Stomach smooth muscle (tissue), 2 donors: ENCODE measurements around the gene CSNK2B.
A peak's percentile ranks its signal among the peaks of the same experiment; 100 is the strongest.

Source experiments
- H3K27ac ChIP-seq: one replicate; pipeline ENCODE4 v1.7.0; 2013; ENCODE audit warnings: mild to moderate bottlenecking, low read length, inconsistent platforms
- H3K27me3 ChIP-seq, 2 donors: one replicate each; pipeline ENCODE4 v1.7.0; 2013; ENCODE audit warnings: low read length in 2 of 2; ENCODE audit not compliant: insufficient read depth in 2 of 2, control insufficient read depth in 1 of 2
- H3K36me3 ChIP-seq, 2 donors: one replicate each; pipeline ENCODE4 v1.7.0; 2013; ENCODE audit warnings: low read length in 2 of 2; ENCODE audit not compliant: control insufficient read depth in 2 of 2, insufficient read depth in 2 of 2
- H3K4me1 ChIP-seq: one replicate; pipeline ENCODE4 v1.7.0; 2013; ENCODE audit warnings: low read length; ENCODE audit not compliant: control insufficient read depth, insufficient read depth
- H3K4me3 ChIP-seq, 2 donors: one replicate each; pipeline ENCODE4 v1.7.0; 2013; ENCODE audit warnings: low read length in 2 of 2
- H3K9ac ChIP-seq, 2 donors: one replicate each; pipeline ENCODE4 v1.7.0; 2013; ENCODE audit warnings: low read length in 2 of 2, mild to moderate bottlenecking in 1 of 2
- H3K9me3 ChIP-seq, 2 donors: one replicate each; pipeline ENCODE4 v1.7.0; 2013; ENCODE audit warnings: low read length in 2 of 2; ENCODE audit not compliant: control insufficient read depth in 2 of 2
- donor health status: healthy.
- donor health status: Pancreatic carcinoma.

CSNK2B gene

DNA sequence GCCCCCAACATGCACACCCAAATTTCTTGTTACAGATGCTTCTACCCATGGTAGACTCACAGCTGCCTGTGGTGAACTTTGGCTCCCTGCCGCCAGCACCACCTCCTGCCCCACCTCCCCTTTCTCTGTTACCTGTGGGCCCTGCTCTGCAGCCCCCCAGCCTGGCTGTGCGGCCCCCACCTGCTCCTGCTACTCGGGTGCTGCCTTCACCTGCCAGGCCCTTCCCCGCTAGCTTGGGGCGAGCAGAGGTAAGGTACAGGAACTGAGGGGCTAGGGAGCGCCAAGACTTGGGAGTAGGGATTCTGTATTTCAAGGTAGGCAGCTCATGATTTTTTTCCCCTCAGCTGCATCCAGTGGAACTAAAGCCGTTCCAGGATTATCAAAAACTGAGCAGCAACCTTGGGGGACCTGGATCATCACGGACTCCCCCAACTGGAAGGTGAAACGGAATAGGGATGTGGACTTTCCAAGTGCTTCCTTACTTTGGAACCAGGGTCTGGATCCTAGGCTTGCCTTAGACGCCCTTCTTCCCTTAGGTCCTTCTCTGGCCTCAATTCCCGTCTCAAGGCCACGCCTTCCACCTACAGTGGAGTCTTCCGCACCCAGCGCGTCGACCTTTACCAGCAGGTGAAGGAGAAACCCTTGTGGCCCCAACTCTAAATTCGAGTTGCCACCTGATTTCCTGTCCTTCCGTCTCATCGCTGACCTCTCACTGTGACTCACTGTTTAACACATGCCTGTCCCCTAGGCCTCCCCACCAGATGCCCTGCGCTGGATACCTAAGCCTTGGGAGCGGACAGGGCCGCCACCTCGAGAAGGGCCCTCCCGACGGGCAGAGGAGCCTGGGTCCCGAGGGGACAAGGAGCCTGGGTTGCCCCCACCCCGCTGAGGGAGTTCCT lies 28.9 kb upstream of the CSNK2B start:
- H3K27ac ChIP-seq, result no peak overlapping the region
- H3K27me3 ChIP-seq, result no peaks in the 10 kb centered on the region
- no peak overlapping the region for H3K9ac ChIP-seq
- no peaks in the 10 kb centered on the region for H3K9me3 ChIP-seq
- no peak overlapping the region for H3K4me3 ChIP-seq
- peaks cover 64 to 75% of the 10 kb centered on the region in 2 donors for H3K36me3 ChIP-seq
- H3K4me1 ChIP-seq, result no peaks in the 10 kb centered on the region

DNA sequence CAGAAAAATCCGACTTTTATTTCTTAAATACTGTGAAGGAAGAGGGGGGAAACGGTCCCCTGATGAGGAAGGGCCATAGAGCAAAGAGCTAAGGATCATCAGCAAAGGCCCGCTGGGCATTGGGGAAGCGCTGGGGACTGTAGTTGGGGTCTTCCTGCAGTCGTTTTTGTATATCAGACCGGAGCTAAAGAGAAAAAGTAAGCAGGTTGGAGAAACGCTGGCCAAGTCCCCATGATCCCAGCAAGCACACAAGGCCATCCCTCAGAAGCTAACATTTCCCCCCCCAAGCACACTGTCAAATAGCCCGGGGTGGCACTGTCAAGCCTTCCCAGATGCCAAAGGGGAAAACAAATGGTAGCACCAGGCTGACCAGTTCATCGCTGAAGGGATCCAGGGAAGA lies 26.8 kb upstream of the CSNK2B start:
- H3K36me3 ChIP-seq, result peaks cover 74 to 78% of the 10 kb centered on the region in 2 donors
- no peak overlapping the region for H3K9ac ChIP-seq
- no peaks in the 10 kb centered on the region for H3K4me1 ChIP-seq
- H3K4me3 ChIP-seq, result no peak overlapping the region
- no peaks in the 10 kb centered on the region for H3K27me3 ChIP-seq
- no peak overlapping the region for H3K27ac ChIP-seq
- H3K9me3 ChIP-seq, result no peaks in the 10 kb centered on the region

DNA sequence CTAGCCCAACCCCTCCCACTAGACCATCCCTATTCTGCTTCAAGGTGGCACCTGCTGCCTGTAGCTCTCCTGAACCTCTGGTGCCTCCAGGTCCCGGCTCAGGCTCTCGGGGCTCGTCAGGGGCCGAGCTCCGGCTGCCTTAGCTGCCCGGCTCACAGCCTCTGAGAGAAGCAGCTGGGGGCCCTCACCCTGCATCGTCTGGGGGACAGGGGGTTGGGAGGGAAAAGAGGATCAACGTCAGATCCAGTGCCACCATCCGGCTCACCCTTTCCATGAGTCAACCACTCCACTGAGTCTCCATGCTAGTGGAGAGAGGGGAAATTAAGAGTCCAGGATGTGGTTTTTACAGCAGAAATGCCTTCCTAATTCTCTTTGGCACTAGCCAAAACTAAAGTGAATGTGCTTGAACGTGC lies 26.4 kb upstream of the CSNK2B start:
- Histone ChIP-seq H3K27ac (no peak overlapping the region), H3K4me3 (no peak overlapping the region), H3K27me3 (no peaks in the 10 kb centered on the region), H3K36me3 (peaks cover 74 to 78% of the 10 kb centered on the region in 2 donors), H3K9ac (no peak overlapping the region), H3K4me1 (no peaks in the 10 kb centered on the region), H3K9me3 (no peaks in the 10 kb centered on the region)

DNA sequence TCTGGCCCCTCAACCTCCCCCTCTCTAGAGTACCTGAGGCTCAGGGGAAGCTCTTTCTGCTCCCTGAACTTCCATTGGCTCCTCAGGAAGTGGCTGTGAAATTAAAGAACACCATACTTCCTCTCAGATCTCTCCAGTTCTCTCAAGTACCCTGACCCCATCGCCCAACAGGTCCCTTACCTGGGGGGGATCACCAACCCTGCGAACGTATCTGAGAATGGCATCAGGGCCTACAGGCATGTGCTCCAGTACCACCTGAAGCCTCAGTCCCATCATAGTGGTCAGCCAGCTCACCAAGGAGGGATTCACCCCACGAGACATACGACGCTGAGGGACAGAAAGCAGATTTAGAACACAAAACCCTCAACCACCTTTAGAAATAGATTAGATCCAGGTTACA lies 25.3 kb upstream of the CSNK2B start:
- H3K9ac ChIP-seq, result no peak overlapping the region
- H3K4me3 ChIP-seq, result no peak overlapping the region
- peaks cover 74 to 78% of the 10 kb centered on the region in 2 donors for H3K36me3 ChIP-seq
- H3K27ac ChIP-seq, result no peak overlapping the region
- H3K9me3 ChIP-seq, result no peaks in the 10 kb centered on the region
- no peaks in the 10 kb centered on the region for H3K27me3 ChIP-seq
- H3K4me1 ChIP-seq, result no peaks in the 10 kb centered on the region

- H3K27me3 ChIP-seq, result no peaks in the 10 kb centered on the region
- H3K4me3 ChIP-seq, result no peak overlapping the region
- peaks cover 74 to 78% of the 10 kb centered on the region in 2 donors for H3K36me3 ChIP-seq
- no peak overlapping the region for H3K9ac ChIP-seq
- H3K4me1 ChIP-seq, result no peaks in the 10 kb centered on the region
- no peaks in the 10 kb centered on the region for H3K9me3 ChIP-seq
- no peak overlapping the region for H3K27ac ChIP-seq
Measured at GRCh38 chr6:31641370-31641769, 24.5 kb upstream of the CSNK2B start.

DNA sequence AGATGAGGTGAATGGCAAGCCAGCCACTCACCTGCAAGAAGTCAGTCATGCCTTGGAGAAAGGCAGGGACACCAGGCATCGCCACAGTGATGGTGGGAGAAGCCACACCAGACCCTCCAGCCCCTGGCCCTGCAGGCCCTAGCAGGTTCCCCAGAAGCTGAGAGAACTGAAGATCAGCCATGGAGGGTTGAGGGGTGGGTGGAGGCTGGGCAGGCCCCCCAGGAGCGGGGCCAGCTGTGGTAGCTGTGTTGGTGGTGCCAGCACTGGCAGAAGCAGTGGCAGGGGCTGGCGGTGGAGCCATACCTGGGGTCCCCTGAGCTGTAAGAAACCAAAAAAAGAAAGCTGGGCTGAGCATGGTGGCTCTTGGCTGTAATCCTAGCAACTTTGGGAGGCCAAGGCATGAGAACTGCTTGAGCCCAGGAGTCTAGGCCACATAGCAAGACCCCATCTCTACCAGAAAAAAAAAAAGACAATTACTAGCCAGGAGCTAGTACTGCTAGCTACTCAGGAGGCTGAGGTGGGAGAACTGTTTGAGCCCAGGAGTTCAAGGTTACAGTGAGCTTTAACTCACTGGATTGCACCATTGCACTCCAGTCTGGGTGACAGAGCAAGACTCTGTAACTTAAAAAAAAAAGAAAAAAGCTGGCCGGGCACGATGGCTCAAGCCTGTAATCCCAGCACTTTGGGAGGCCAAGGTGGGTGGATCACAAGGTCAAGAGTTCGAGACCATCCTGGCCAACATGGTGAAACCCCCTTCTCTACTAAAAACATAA lies 22.9 kb upstream of the CSNK2B start:
- no peak overlapping the region for H3K9ac ChIP-seq

DNA sequence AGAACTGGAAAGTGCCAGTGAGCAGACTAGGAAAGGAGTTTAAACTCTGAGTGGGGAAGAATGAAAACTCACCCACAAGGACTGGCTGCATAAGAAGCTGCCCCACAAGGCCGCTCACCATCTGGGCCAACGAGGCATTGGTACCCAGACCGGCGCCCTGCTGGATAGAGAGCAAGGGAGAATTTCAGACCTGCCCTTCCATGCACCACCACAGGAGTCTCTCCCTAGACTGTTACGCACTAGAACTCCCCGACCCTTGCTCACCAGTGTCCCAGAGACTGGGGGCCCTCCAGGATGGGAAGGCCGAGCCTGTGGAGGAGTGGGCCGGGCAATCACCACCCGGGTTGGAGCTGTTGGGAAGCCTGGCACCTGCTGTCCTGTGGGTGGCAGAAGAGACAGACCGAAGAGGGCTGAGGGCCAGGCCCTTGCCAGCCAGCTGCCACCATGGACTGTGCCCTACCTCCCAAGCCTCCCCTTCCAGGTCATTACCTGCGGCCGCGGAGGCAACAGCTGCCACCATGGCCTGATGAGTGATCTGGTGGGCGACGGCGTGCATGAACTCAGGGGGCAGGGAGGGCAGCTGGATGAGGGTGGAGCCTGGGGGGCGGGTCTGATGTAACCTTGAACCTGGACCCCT lies 21.9 kb upstream of the CSNK2B start:
- H3K4me1 ChIP-seq, result no peaks in the 10 kb centered on the region

More for the DNA sequence above, 22.9 kb upstream of the CSNK2B start:
- Histone ChIP-seq H3K9me3 (no peaks in the 10 kb centered on the region), H3K27ac (no peak overlapping the region), H3K27me3 (no peaks in the 10 kb centered on the region), H3K4me1 (no peaks in the 10 kb centered on the region), H3K36me3 (peaks cover 71 to 76% of the 10 kb centered on the region in 2 donors), H3K4me3 (no peak overlapping the region)

GRCh38 chr6:31645325-31645724 lies 20.6 kb upstream of the CSNK2B start:
- H3K36me3 ChIP-seq, result peaks cover 77 to 81% of the 10 kb centered on the region in 2 donors

More for the DNA sequence above, 21.9 kb upstream of the CSNK2B start:
- peaks cover 78 to 84% of the 10 kb centered on the region in 2 donors for H3K36me3 ChIP-seq
- no peaks in the 10 kb centered on the region for H3K27me3 ChIP-seq
- no peak overlapping the region for H3K27ac ChIP-seq
- H3K9ac ChIP-seq, result no peak overlapping the region
- H3K4me3 ChIP-seq, result no peak overlapping the region
- H3K9me3 ChIP-seq, result no peaks in the 10 kb centered on the region

DNA sequence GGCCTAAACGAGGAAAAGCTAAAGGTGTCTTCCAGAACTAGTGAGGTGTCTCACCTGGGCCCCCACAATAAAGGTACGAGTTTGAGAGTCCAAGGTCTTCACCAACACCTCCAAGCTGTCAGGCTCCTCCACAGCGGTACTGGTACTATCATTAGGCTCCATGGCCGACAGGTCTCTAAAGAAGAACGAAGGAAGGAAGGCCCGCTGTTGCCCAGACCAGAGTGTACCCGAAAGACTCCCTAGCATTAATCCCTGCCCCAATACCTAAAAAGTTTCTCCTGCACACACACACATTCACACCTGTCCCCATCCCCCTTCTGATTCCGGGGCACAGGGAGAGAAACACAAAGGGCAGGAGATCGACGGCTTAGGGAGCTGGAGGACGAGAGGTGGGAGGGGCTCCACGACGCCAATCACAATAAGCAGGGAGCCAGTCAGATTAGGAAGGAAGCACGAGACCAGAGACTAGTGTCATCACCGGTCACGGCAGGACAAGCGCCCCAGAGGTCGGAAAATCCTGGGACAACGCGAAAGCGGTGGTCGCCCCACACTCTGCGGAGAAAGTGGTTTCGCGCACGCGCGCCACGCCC lies 14.2 kb upstream of the CSNK2B start:
- Histone ChIP-seq H3K27ac (peak overlapping the region; percentile 98), H3K4me3 (peak overlapping the region; percentile 78 to 96), H3K36me3 (peaks cover 26 to 30% of the 10 kb centered on the region in 2 donors), H3K27me3 (no peaks in the 10 kb centered on the region), H3K9ac (peak overlapping the region; percentile 84 to 99), H3K9me3 (no peaks in the 10 kb centered on the region), H3K4me1 (peaks cover 20% of the 10 kb centered on the region)

More at GRCh38 chr6:31645325-31645724, 20.6 kb upstream of the CSNK2B start:
- Histone ChIP-seq H3K9ac (no peak overlapping the region), H3K9me3 (no peaks in the 10 kb centered on the region), H3K4me3 (no peak overlapping the region), H3K27me3 (no peaks in the 10 kb centered on the region), H3K4me1 (peaks cover 3% of the 10 kb centered on the region), H3K27ac (no peak overlapping the region)
